GM21515 (cell line): ENCODE measurements around the gene CACNA1D.

Source experiments
- ATAC-seq: cut with Tn5 transposase; IDR thresholded peaks from one replicate; pipeline ENCODE4 v1.9.1; 2021; ENCODE audit not compliant: unreplicated experiment

CACNA1D gene

GRCh38 chr3:53837331-53837730 lies 342.9 kb downstream of the CACNA1D start:
- ATAC-seq, result no peak

- no peak for ATAC-seq
Observed at GRCh38 chr3:53841296-53841695, 346.9 kb downstream of the CACNA1D start.

- ATAC-seq, result no peak
Observed at GRCh38 chr3:53842436-53843194, 348.2 kb downstream of the CACNA1D start.

- ATAC-seq, result no peak
Observed at GRCh38 chr3:53843195-53844177, 349.1 kb downstream of the CACNA1D start.

GRCh38 chr3:53844262-53845102 lies 350.1 kb downstream of the CACNA1D start:
- no peak for ATAC-seq

GRCh38 chr3:53845103-53845880 lies 350.9 kb downstream of the CACNA1D start:
- ATAC-seq, result peak; percentile 24

GRCh38 chr3:53845881-53846133 lies 351.4 kb downstream of the CACNA1D start:
- no peak for ATAC-seq

- peak; percentile 46 for ATAC-seq
Observed at GRCh38 chr3:53846134-53846850, 351.9 kb downstream of the CACNA1D start, which contains the start of the genes CHDH and IL17RB. CHDH (minus strand) TSS chr3:53846419; CDS start chr3:53824008, 22,411 bp downstream. IL17RB (plus strand) TSS chr3:53846568; CDS start chr3:53846589, 21 bp downstream.

- ATAC-seq, result no peak
Observed at GRCh38 chr3:53846851-53847155, 352.4 kb downstream of the CACNA1D start.

GRCh38 chr3:53849916-53850315 lies 355.5 kb downstream of the CACNA1D start:
- no peak for ATAC-seq

GRCh38 chr3:53850895-53851294 lies 356.5 kb downstream of the CACNA1D start:
- no peak for ATAC-seq

- ATAC-seq, result no peak
Observed at GRCh38 chr3:53856964-53857363, 362.6 kb downstream of the CACNA1D start.

- no peak for ATAC-seq
Observed at GRCh38 chr3:53858096-53858741, 363.8 kb downstream of the CACNA1D start.

GRCh38 chr3:53859178-53859577 lies 364.8 kb downstream of the CACNA1D start:
- ATAC-seq, result no peak

GRCh38 chr3:53860196-53860595 lies 365.8 kb downstream of the CACNA1D start:
- no peak for ATAC-seq

GRCh38 chr3:53862241-53862640 lies 367.8 kb downstream of the CACNA1D start:
- ATAC-seq, result no peak

GRCh38 chr3:53863145-53863544 lies 368.7 kb downstream of the CACNA1D start:
- ATAC-seq, result no peak
